ENCODE data around the gene AHNAK.

AHNAK gene

GRCh38 chr11:62538470-62539237, 8.0 kb downstream of the AHNAK start:
- TF ChIP-seq, protein P1, sequence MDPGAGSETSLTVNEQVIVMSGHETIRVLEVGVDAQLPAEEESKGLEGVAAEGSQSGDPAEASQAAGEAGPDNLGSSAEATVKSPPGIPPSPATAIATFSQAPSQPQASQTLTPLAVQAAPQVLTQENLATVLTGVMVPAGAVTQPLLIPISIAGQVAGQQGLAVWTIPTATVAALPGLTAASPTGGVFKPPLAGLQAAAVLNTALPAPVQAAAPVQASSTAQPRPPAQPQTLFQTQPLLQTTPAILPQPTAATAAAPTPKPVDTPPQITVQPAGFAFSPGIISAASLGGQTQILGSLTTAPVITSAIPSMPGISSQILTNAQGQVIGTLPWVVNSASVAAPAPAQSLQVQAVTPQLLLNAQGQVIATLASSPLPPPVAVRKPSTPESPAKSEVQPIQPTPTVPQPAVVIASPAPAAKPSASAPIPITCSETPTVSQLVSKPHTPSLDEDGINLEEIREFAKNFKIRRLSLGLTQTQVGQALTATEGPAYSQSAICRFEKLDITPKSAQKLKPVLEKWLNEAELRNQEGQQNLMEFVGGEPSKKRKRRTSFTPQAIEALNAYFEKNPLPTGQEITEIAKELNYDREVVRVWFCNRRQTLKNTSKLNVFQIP (CRISPR knock-in tag; IDR thresholded peaks at IDR 0.05; ENCODE audit: borderline replicate concordance, low read depth) = no peak
- TF ChIP-seq RARB (CRISPR knock-in tag; IDR thresholded peaks at IDR 0.05) = no peak
- no peak for ATAC-seq

GRCh38 chr11:62536301-62536957, 10.2 kb downstream of the AHNAK start:
- no peak for ATAC-seq
- no peak for TF ChIP-seq PPARA (CRISPR knock-in tag; IDR thresholded peaks at IDR 0.05; ENCODE audit: borderline replicate concordance)
- no peak for TF ChIP-seq CSDC2 (CRISPR knock-in tag; IDR thresholded peaks at IDR 0.05)
- no peak for TF ChIP-seq SNAI2 (CRISPR knock-in tag; IDR thresholded peaks at IDR 0.05)
- no peak for TF ChIP-seq BACH2 (CRISPR knock-in tag; IDR thresholded peaks at IDR 0.05; ENCODE audit: borderline replicate concordance)

- ATAC-seq = no peak
- TF ChIP-seq TSHZ2 (CRISPR knock-in tag; IDR thresholded peaks at IDR 0.05) = no peak
- no peak for TF ChIP-seq GLIS3 (CRISPR knock-in tag; IDR thresholded peaks at IDR 0.05)
- no peak for TF ChIP-seq ZNF8 (CRISPR knock-in tag; IDR thresholded peaks at IDR 0.05)
- no peak for TF ChIP-seq CREB5 (CRISPR knock-in tag; IDR thresholded peaks at IDR 0.05; ENCODE audit: low read depth)
- no peak for TF ChIP-seq ZNF565 (CRISPR knock-in tag; conservative IDR thresholded peaks at IDR 0.05; ENCODE audit: low read depth)
- no peak for TF ChIP-seq ZFP3 (CRISPR knock-in tag; IDR thresholded peaks at IDR 0.05)
- no peak for TF ChIP-seq ZFP30 (CRISPR knock-in tag; IDR thresholded peaks at IDR 0.05)
- TF ChIP-seq CSRNP3 (CRISPR knock-in tag; IDR thresholded peaks at IDR 0.05) = no peak
Measured at GRCh38 chr11:62535802-62536201, 10.8 kb downstream of the AHNAK start.

DNA sequence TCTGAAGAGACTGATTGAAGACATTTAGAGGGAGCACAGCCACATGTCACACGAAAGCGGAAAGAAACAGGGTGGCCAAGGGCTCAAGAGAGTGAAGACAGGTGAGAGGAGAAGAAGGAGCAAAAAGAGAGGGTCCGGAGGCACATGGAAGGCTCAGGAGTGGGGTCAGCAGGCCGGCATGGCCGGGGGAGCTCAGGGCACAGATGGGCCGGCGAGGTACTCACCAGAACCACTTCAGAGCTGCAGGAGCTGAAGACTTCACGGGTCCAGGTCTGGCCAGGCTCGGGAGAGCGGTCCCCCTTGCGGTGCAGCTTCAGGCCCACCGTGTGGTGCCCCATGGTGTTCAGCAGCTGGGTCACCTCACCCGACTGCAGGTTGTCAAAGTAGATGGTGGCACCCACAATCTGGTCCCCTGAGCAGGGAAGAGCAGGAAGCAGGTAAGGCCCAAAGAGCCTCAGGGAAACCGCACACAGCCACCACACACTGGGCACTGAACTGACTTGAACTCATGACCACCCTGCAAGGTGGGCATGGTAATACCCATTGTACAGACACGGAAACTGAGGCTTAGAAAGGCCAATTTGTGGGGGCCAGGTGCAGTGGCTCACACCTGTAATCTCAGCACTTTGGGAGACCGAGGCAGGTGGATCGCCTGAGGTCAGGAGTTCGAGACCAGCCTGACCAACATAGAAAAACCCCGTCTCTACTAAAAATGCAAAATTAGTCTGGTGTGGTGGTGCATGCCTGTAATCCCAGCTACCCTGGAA, 11.6 kb downstream of the AHNAK start:
- ATAC-seq = no peak
- TF ChIP-seq ZNF70 (CRISPR knock-in tag; IDR thresholded peaks at IDR 0.05) (no peak), ZC3H10 (CRISPR knock-in tag; IDR thresholded peaks at IDR 0.05) (no peak), CSDC2 (CRISPR knock-in tag; IDR thresholded peaks at IDR 0.05) (no peak), ZFP30 (CRISPR knock-in tag; IDR thresholded peaks at IDR 0.05) (no peak), ZNF8 (CRISPR knock-in tag; IDR thresholded peaks at IDR 0.05) (no peak), ZNF565 (CRISPR knock-in tag; conservative IDR thresholded peaks at IDR 0.05; ENCODE audit: low read depth) (no peak), CSRNP3 (CRISPR knock-in tag; IDR thresholded peaks at IDR 0.05) (no peak), ISL1 (CRISPR knock-in tag; IDR thresholded peaks at IDR 0.05) (no peak), SNAI2 (CRISPR knock-in tag; IDR thresholded peaks at IDR 0.05) (no peak), CREB5 (CRISPR knock-in tag; IDR thresholded peaks at IDR 0.05; ENCODE audit: low read depth) (no peak), OSR1 (CRISPR knock-in tag; IDR thresholded peaks at IDR 0.05) (no peak), ZFP3 (CRISPR knock-in tag; IDR thresholded peaks at IDR 0.05) (no peak)
- TF ChIP-seq, protein P1 (CRISPR knock-in tag; IDR thresholded peaks at IDR 0.05; ENCODE audit: borderline replicate concordance, low read depth) = no peak

Data from SK-N-SH treated with all-trans-retinoic acid at 6 μM for 48 hours (cell line).